AG09309 (cell line): ENCODE results near the gene DENND4A.

Source experiments
- DNase-seq: peaks from one replicate; pipeline ENCODE4 v3.0.0-alpha.2; 2010; ENCODE audit warnings: low read depth
- H3K4me3 ChIP-seq: 2 replicates; pipeline ENCODE4 v1.5.1; 2011; ENCODE audit warnings: mild to moderate bottlenecking, low read depth, low read length, moderate library complexity; ENCODE audit not compliant: control insufficient read depth
- CTCF ChIP-seq: IDR thresholded peaks from 2 replicates; pipeline ENCODE4 v1.5.1; 2011; ENCODE audit warnings: mild to moderate bottlenecking, low read depth, low read length, inconsistent platforms; ENCODE audit not compliant: insufficient read depth, control insufficient read depth; ENCODE audit errors: missing control alignments

DENND4A gene

GRCh38 chr15:65758242-65758641 lies 33.9 kb downstream of the DENND4A start:
- no peak for DNase-seq
- no peak for TF ChIP-seq CTCF
- no peak overlapping the region for H3K4me3 ChIP-seq

- no peak for TF ChIP-seq CTCF
- H3K4me3 ChIP-seq = no peak overlapping the region
- DNase-seq = no peak
Measured at GRCh38 chr15:65757256-65757655, 34.8 kb downstream of the DENND4A start.

GRCh38 chr15:65752151-65752700 lies 39.9 kb downstream of the DENND4A start:
- DNase-seq = no peak
- TF ChIP-seq CTCF = no peak
- no peak overlapping the region for H3K4me3 ChIP-seq

DNA sequence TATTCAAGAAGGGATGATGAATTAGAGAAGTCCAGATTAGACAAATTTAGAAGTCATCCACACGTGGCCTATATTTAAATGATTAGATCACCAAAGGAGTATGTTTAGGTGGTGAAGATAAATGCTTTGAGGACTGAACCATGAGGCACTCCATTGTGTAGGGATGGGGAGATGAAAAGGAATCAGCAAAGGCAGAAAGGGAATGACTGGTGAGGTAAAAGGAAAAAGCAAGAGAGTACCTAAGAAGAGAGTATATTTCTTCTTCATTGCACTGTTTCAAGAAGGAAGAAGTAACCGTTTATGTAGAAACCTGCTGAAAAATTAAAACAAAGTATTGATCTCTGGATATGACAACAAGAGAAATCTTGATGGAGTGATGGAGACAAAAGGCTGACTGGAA lies 40.7 kb downstream of the DENND4A start:
- TF ChIP-seq CTCF = no peak
- no peak overlapping the region for H3K4me3 ChIP-seq
- DNase-seq = no peak

GRCh38 chr15:65747265-65747664 lies 44.8 kb downstream of the DENND4A start:
- no peak for TF ChIP-seq CTCF
- H3K4me3 ChIP-seq = no peak overlapping the region
- no peak for DNase-seq

GRCh38 chr15:65743637-65744252 lies 48.3 kb downstream of the DENND4A start:
- no peak for DNase-seq
- no peak overlapping the region for H3K4me3 ChIP-seq
- no peak for TF ChIP-seq CTCF

- no peak overlapping the region for H3K4me3 ChIP-seq
- DNase-seq = no peak
- TF ChIP-seq CTCF = no peak
Measured at GRCh38 chr15:65740148-65740547, 51.9 kb downstream of the DENND4A start.
